RWPE2 (cell line): ENCODE results near the gene C17orf100.

Experiments used
- ATAC-seq: fragments of 200-7000 bp; cut with Tn5 transposase; 3 replicates; pipeline ENCODE4 v1.9.1; 2021; ENCODE audit warnings: low read depth
- DNase-seq: peaks from one replicate; pipeline ENCODE4 v3.0.0-alpha.2; 2020; ENCODE audit warnings: low spot score
- H3K27ac ChIP-seq: fragments of 450-650 bp; 2 replicates; pipeline ENCODE4 v1.5.1; 2017; ENCODE audit warnings: mild to moderate bottlenecking; ENCODE audit not compliant: poor library complexity, severe bottlenecking
- H3K27me3 ChIP-seq: fragments of 250-450 bp; sonication (Bioruptor Pico); 2 replicates; pipeline ENCODE4 v1.5.1; 2021; ENCODE audit warnings: mild to moderate bottlenecking, moderate library complexity; ENCODE audit not compliant: insufficient read depth, poor library complexity, severe bottlenecking
- H3K36me3 ChIP-seq: fragments of 250-450 bp; sonication (Bioruptor Pico); 2 replicates; pipeline ENCODE4 v1.5.1; 2020; ENCODE audit warnings: low read depth, mild to moderate bottlenecking, moderate library complexity
- H3K4me1 ChIP-seq: fragments of 250-450 bp; sonication (Bioruptor Pico); 2 replicates; pipeline ENCODE4 v1.5.1; 2021; ENCODE audit warnings: mild to moderate bottlenecking, moderate library complexity; ENCODE audit not compliant: insufficient read depth, poor library complexity, severe bottlenecking
- H3K4me3 ChIP-seq: fragments of 250-450 bp; sonication (Bioruptor Pico); 2 replicates; pipeline ENCODE4 v1.5.1; 2021; ENCODE audit warnings: mild to moderate bottlenecking, moderate library complexity; ENCODE audit not compliant: severe bottlenecking
- H3K9me3 ChIP-seq: fragments of 250-450 bp; sonication (Bioruptor Pico); 2 replicates; pipeline ENCODE4 v1.5.1; 2021; ENCODE audit warnings: mild to moderate bottlenecking, moderate library complexity; ENCODE audit not compliant: severe bottlenecking
- TF ChIP-seq, protein P1 (sequence below): fragments of 450-650 bp; IDR thresholded peaks from one replicate; pipeline ENCODE4 v1.5.1; 2017; ENCODE audit warnings: mild to moderate bottlenecking, moderate library complexity; ENCODE audit not compliant: poor library complexity, severe bottlenecking

The C17orf100 gene

DNA sequence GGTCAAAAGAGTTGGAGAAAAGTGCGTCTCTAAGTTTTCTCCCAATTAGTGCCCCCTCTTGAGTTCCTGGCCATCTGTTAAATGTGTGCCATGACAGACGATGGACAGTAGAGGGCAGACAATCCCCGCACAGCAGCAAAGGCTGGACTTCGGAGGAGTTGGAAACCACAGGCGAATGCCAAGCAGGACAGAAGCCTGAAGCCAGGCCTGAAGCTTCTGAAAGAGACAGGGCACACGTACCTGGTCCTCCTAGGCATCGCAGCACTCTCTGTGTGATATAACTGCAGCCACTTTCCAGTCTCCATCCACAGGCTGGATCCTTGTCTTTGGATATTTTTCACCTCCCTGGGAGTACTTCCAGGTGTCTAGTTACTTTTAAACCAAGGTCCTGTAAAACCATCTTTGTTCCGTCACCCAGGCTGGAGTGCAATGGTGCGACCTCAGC lies 14.5 kb downstream of the C17orf100 start:
- Histone ChIP-seq H3K9me3 (no peaks in the 10 kb centered on the region), H3K4me3 (no peak overlapping the region), H3K27ac (peak overlapping the region; percentile 97), H3K27me3 (no peaks in the 10 kb centered on the region), H3K36me3 (no peaks in the 10 kb centered on the region), H3K4me1 (peaks cover 30% of the 10 kb centered on the region)
- DNase-seq, result no peak
- TF ChIP-seq, protein P1, sequence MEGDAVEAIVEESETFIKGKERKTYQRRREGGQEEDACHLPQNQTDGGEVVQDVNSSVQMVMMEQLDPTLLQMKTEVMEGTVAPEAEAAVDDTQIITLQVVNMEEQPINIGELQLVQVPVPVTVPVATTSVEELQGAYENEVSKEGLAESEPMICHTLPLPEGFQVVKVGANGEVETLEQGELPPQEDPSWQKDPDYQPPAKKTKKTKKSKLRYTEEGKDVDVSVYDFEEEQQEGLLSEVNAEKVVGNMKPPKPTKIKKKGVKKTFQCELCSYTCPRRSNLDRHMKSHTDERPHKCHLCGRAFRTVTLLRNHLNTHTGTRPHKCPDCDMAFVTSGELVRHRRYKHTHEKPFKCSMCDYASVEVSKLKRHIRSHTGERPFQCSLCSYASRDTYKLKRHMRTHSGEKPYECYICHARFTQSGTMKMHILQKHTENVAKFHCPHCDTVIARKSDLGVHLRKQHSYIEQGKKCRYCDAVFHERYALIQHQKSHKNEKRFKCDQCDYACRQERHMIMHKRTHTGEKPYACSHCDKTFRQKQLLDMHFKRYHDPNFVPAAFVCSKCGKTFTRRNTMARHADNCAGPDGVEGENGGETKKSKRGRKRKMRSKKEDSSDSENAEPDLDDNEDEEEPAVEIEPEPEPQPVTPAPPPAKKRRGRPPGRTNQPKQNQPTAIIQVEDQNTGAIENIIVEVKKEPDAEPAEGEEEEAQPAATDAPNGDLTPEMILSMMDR, result peak; percentile 97
- ATAC-seq, result peak; percentile 67

DNA sequence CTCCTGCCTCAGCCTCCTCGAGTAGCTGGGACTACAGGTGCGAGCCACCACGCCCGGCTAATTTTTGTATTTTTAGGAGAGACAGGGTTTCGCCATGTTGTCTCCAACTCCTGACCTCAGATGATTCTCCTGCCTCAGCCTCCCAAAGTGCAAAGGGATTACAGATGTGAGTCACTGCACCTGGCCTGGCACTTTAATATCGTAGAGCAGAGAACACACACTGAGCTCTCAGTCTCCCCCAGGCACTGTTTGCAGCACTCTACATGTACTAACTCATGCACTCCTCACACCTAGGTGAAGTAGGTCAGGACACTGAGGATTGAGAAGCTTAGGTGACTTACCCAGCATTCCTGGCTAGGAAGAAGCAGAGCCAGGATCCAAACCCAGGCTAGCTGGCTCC lies 15.0 kb downstream of the C17orf100 start:
- no peak overlapping the region for H3K4me3 ChIP-seq
- no peaks in the 10 kb centered on the region for H3K36me3 ChIP-seq
- no peaks in the 10 kb centered on the region for H3K9me3 ChIP-seq
- H3K27ac ChIP-seq, result peak overlapping the region; percentile 97
- DNase-seq (no peak), ATAC-seq (no peak)
- TF ChIP-seq, protein P1, result no peak
- no peaks in the 10 kb centered on the region for H3K27me3 ChIP-seq
- H3K4me1 ChIP-seq, result peaks cover 33% of the 10 kb centered on the region

GRCh38 chr17:6667516-6667915 lies 16.0 kb downstream of the C17orf100 start:
- Histone ChIP-seq H3K9me3 (no peaks in the 10 kb centered on the region), H3K4me3 (no peak overlapping the region), H3K27ac (peak overlapping the region; percentile 97), H3K27me3 (no peaks in the 10 kb centered on the region), H3K36me3 (no peaks in the 10 kb centered on the region), H3K4me1 (peaks cover 33% of the 10 kb centered on the region)
- TF ChIP-seq, protein P1, result no peak
- ATAC-seq (no peak), DNase-seq (no peak)

- TF ChIP-seq, protein P1, result no peak
- Histone ChIP-seq H3K4me3 (no peak overlapping the region), H3K36me3 (no peaks in the 10 kb centered on the region), H3K27me3 (no peaks in the 10 kb centered on the region), H3K9me3 (no peaks in the 10 kb centered on the region), H3K27ac (peak overlapping the region; percentile 97), H3K4me1 (peaks cover 33% of the 10 kb centered on the region)
- DNase-seq, result no peak
- ATAC-seq, result no peak
Measured at GRCh38 chr17:6668219-6668618, 16.7 kb downstream of the C17orf100 start.

DNA sequence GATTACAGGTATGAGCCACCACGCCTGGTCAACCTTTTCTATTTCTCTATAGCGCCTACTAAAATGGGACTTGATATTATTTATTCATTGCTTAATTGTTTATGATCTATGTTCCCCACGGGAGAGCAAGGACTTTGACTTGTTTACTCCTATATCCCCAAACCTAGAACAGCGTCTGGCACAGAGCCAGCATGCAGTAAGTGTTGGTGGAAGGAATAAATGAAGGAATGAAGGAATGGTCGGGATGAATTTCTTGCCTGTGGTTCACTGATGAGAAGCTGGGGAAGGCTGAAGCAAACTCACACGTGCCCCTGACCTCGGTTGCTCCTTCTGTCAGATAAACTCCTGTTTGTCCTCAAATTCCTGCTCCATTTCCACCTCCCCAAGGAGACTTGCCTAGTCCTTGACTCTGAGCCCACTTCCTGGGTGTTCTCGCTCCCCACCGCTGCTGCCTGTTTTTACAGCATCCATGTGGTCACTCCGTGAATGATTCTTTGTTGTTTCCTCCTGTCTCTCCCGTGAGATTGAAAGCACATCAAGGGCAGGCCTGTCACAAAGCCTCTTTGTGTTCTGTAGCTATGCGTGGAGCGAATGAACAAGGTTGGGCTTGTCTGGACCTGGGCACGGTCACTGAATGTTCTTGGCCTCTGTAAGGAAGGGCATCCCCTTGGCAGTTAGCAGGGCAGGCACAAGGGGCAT lies 17.3 kb downstream of the C17orf100 start:
- Histone ChIP-seq H3K9me3 (no peaks in the 10 kb centered on the region), H3K27me3 (no peaks in the 10 kb centered on the region), H3K27ac (peak overlapping the region; percentile 97), H3K4me3 (no peak overlapping the region), H3K4me1 (peaks cover 33% of the 10 kb centered on the region), H3K36me3 (no peaks in the 10 kb centered on the region)
- ATAC-seq, result no peak
- TF ChIP-seq, protein P1, result no peak
- DNase-seq, result no peak
